Lung microvascular endothelial cell (primary cell): ENCODE measurements around the gene NFIC. TPM values are rescaled to one million over a fixed set of nuclear protein-coding genes. Genes with fewer than 3 reads are reported as not detected.

ENCODE experiments used
- DNase-seq, 2 donors: peaks; one replicate each; pipeline versions ENCODE4 v3.0.0 to v3.0.0-alpha.2; 2010; ENCODE audit warnings: low read depth in 2 of 2
- total RNA-seq: library from RNA; depleted of rRNA; stranded (reverse); fragments of >200 nt; gene quantifications from 2 replicates; pipeline ENCODE4 v1.2.1, GENCODE V29; 2014

The NFIC gene
- total RNA-seq, 1 donor from 2014 or later = 11.7 TPM

GRCh38 chr19:3358689-3359014, 7.7 kb upstream of the NFIC start:
- DNase-seq = no peak

- peak; percentile 65 to 80 for DNase-seq
These were observed 7.1 kb upstream of the NFIC start for GRCh38 chr19:3359015-3359918.

DNA sequence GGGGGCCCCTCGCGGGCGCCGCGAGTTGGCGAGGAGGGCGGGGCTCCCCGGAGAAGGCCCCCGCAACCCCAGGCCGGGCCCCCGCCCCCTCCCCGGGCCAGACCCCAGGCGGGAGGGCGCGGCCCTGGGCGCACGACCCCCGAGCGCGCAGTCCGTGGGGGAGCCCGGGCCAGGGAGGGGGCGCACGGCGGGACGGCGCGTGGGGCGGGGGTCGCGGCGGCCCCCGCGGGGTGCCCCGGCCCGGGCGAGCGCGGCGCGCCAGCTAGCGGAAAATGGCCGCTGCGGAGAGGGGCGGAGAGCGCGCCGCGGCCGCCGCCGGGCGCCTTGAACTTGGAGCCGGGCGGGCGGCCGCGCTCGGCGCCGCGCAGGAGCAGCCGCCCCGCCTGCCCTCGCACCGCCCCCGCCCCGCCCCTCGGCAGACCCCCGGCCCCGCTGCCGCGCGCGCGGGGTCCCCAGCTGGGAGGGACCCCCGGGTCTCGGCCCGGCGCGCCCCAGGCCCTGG, 6.4 kb upstream of the NFIC start:
- DNase-seq = peak; percentile 41 to 45

- peak; percentile 53 to 69 for DNase-seq
These were observed 5.7 kb upstream of the NFIC start for GRCh38 chr19:3360421-3361383.

GRCh38 chr19:3361384-3362216, 4.8 kb upstream of the NFIC start:
- DNase-seq = no peak

GRCh38 chr19:3362217-3362906, 4.0 kb upstream of the NFIC start:
- no peak for DNase-seq

GRCh38 chr19:3363841-3364500, 2.4 kb upstream of the NFIC start:
- DNase-seq = no peak

- DNase-seq = no peak
These were observed 1.9 kb upstream of the NFIC start for GRCh38 chr19:3364501-3364858.

DNA sequence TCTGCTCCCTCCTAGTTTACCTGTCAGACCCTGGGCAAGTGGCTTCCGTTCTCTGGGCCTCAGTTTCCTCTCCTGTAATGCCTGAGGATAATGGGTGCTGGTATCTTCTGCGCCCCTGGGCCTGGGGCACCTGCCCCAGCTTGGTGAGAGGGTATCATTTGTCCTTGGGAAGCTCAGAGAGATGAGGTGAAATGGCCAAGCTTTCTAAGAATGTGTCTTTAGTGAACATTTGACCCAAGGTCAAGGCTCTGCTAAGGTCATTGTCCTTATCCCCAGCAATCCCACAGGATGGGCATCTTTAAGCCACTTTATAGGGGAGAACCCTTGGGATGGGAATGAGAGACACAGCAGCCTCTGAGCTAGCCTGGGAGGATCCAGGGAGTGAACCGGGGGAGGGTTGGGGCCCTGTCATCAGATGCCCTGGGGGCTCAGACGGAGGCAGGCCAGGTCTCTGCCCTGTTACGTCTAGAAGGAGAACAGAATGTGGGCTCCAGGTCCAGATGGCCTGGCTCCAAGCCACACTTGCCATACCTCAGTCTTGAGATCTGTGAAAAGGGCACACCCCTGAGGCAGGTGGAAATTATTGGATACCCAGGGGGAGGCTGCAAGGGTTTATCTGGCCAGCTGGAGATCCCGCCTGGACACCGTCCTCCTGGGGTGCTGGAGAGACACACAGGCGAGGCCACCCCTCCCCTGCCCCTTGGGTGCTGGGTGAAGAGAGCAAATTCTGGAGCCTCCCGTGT, 1.1 kb upstream of the NFIC start:
- no peak for DNase-seq

DNA sequence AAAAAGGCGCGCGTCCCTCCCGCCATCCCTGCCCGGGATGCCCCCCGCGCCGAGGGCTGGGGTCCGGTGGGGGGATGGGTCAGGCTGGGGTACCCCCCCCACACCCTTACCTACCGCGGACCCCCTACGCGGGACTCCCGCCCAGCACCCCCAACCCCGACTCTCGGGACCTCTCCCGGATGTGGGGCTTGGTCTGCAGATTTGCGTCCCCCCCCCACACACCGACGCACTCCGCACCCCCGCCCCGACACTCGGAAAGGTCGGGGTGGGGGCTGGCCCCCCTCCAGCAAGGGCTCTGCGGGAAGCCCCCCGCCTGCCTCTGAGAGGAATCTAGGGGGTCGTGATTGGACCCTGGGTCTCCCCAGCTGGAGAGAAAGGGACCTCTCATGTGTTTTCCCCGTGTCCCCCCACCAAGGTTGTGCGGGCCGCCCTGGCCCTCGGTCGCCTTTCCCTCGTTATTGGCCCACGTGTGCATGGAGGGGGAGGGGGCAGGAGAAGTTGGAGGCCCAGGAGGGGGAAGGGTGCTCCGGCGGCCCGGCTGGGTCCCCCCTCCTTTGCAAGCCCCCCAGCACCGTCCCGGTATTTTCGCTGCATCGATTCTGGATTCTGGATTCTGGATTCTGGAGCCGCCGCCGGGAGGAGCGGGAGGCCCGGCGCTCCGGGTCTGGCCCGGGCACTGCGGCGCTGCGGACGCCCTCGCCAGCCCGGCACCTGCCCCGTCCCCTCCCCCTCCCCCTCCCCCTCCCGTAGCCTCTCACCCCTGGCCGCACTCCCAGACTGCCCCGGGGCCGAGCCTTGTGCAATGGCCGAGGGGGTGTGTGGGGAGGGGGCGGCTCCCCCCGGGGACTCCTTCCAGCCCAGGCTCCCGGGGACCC, 607 bp downstream of the NFIC start:
- no peak for DNase-seq

- no peak for DNase-seq
These were observed 1.5 kb downstream of the NFIC start for GRCh38 chr19:3367628-3368440.

GRCh38 chr19:3368441-3368795, 2.0 kb downstream of the NFIC start:
- DNase-seq = no peak

- DNase-seq = no peak
These were observed 2.5 kb downstream of the NFIC start for GRCh38 chr19:3368848-3369336.

GRCh38 chr19:3369337-3370213, 3.2 kb downstream of the NFIC start:
- DNase-seq = no peak

DNA sequence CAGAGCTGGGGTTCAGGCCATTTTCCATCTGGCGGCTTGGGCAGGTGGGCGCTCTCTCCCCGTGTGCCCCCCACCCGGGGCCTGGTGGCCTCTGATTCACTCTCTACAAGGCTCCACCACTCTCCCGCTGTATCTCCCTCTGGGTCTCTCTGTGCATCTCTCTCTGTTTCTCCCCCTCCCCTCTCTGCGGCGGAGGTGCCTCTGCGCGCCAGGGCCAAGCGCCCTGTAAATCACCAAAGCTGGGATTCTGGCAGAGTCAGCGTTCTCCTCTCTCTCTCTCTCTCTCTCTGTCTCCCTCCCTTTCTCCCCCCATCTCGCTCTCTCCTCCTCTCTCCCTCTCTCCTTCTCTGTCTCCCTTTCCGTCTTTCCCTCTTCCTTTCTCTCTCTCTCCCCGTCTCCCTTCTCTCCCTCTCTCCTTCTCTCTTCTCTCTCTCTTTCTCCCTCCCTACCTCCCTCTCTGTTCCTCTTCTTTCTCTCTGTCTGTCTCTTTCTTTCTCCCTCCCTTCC, 3.9 kb downstream of the NFIC start:
- no peak for DNase-seq
